HG02571 (cell line): ENCODE data around the gene FOXO6.

Experiments
- ATAC-seq: cut with Tn5 transposase; IDR thresholded peaks from one replicate; pipeline ENCODE4 v1.9.1; 2021; ENCODE audit warnings: mild to moderate bottlenecking, moderate library complexity; ENCODE audit not compliant: unreplicated experiment

The FOXO6 gene

DNA sequence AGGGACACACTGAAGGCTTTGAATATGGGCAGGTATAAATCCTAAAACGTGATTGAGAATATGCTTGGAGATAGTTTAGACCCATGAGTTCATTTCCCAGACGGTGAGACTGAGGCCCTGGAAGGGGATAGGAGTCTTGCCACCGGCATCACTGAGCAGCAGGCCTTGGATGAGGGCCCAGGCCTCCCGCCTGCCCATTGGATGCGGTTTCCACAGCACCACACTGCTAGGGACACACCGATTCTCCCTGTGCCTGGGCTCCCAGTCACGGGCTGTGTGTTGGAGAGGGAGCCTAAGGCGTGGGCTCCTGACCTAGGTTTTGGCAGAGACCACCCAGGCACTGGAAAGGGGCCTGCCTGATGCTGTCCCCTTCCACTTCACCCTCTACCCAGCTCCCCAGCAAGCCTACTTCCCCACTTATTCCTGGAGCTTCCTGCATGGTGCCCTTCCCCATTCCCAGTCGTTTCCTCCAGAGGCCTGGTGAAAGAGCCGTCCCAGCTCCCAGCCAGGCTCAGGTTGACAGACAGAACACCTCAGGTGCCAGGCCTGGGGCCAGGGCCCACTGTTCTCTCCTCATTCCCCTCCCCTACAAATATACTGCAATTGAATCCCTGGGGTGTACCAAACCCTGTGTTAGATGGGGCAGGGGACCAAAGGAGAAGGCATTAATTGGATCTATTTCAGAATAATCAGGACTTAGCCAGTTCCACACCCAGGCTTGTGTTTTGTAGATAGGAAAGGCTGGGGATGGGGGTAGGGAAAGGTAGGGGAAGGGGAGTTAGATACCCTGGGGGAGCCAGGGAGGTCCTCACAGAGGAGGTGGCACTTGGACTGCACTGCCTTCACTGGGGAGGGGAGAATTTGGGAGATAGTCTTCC is 3.4 kb downstream of the FOXO6 start:
- ATAC-seq: no peak

DNA sequence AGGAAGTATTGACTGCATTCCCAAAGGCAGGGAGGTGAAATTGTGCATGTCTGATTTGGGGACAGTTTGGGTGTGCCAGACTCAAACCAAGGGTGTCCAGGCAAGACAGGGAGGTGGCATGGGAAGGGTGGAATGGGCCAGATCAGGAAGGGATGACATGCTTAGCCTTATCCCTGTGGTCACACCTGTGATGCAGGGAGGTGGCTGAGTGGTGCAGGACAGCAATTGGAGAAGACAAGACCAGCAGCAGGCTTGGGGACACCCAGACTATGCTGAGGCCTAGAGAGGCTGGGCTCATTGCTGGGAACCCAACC is 4.0 kb downstream of the FOXO6 start:
- no peak for ATAC-seq

DNA sequence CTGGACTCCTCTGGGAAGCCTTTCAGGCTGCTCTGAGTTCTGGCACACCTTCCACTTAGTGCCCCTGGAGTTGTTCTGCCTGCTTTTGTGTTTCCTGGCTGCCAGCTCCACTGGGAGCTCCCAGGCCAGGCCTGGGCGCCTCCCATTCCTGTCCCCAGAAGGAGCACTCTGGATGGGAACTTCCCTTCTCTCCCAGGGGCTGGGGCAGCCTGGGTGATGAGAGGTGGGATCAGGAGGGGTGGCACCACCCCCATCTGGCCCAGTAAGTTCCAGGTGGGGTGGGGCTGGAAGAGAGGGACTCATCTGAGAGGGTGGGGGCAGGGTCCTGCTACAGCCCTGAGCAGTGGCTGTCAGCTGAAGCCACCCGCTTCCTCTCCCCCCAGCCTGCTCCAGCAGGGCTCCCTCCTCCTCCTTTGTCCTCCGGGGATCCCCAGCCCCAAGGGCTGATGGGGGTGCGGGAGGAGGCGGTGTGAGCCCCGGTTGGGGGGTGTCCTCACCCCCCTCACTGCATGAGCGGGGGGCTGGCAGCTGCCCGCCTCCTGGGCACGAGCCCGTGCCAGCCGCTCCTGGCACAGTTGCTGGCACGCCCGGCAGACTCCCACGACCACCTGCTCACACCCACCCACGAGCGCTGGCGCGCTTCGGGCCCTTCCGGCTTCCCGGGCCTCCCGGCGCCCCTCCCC is 4.7 kb downstream of the FOXO6 start:
- ATAC-seq: no peak

DNA sequence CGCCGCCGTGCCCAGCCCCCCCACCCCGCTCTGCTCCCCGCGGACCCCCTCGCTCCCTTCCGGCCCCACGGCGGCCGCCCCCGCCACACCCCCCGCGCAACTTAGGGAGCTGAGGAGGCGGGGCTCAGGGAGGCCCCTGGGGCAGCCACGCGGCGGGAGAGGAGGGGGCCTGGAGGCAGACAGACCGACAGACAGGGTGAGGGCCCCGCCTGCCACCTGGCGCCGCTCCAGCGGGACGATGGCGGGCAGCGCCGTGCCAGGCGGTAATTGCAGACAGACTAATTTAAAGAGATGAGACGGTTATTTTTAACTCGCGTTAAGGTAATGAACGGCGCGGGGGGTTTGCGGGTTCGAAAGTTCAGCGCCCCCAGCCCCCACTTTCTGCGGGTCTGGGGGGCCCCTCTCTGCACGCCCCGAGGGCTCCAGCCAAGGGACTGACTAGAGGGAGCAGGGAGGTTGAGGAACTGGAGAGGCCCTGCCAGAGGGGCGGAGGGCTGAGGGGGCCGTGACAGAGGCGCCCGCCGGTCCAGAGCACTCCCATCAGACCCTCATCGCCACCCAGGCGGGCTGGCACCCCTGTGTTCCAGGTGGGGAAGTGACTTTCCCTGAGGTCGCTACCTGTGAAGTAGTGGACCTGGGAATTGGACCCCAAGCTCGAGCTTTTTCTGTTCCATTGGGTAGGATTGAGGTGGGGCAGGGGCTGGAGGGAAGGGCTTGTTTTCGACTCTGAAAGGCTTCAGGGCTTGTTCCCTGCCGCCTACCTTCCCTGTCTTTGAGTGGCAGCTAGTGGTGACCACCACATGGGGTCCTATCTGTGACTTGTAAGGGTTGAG is 5.4 kb downstream of the FOXO6 start:
- no peak for ATAC-seq

DNA sequence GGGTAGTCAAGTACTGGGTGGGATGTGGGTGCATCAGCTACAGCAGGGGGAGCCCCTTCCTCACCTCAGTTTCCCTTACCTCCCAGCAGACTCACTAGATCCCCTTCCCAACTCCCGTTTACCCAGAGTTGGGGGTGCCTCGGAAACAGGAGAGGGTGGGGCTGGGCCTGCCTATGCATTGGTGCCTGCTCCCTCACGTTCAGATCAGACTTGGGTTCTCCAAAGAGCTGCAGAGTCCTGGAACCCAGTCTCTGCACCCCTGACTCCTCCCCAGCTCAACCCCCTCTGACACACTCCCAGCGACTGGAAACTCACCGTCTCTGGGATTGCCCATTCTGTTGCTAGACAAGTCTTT is 6.0 kb downstream of the FOXO6 start:
- no peak for ATAC-seq

DNA sequence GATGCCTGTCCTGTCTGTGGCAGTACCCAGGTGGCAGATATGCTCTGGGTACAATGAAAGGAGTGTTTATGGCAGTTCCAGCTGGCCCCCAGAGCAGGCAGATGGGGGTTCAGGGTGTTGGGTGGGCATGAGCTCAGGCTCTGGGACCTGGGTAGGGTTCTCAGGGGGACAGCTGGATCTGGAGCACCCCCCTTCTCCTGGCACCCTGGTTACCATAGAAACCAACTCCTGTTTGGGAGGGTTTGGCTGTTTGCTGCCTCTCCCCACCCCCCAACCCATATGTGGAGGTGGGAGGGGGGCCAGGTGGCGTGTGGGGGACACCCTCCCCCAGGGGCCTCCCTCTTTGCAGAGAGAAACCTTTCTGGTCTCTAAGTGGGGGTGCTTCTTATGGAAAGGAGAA is 7.1 kb downstream of the FOXO6 start:
- ATAC-seq: no peak

DNA sequence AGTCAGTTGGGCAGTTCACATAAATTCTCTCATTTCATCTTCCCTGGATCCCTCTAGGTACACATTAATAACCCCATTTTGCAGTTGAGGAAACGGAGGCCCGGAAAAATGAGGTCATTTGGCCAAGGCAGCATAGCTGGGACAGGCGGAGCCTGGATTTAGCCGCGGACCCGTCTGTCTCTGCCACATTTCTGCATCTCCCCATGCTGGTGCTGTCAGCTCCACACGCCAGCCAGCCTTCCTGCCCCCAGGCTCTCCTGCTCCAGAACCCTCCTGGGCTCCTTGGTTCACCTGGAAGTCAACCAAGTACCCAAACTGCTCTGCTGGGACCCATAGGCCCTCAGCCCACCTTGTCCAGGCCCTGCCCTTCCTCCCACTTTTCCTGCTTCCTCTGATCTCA is 7.6 kb downstream of the FOXO6 start:
- ATAC-seq: no peak

DNA sequence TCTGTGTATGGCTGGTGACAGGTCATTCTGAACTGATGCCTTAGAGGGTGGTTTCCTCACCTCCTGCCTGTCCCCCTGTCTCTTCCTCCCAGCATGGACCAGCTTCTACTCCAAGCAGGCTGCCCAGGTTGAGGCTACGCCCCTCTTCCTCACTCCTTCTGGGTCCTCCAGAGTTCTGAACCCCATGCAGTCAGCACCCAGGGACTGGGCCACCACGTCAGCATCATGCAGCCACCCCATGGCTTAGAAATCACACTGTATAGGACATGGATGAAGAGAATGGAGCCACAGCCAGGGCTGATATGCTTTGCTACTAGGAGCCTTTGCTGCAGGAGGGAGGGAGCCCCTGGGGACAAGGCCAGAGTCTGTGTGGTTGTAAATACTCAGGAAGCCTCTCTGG is 8.3 kb downstream of the FOXO6 start:
- ATAC-seq: no peak

DNA sequence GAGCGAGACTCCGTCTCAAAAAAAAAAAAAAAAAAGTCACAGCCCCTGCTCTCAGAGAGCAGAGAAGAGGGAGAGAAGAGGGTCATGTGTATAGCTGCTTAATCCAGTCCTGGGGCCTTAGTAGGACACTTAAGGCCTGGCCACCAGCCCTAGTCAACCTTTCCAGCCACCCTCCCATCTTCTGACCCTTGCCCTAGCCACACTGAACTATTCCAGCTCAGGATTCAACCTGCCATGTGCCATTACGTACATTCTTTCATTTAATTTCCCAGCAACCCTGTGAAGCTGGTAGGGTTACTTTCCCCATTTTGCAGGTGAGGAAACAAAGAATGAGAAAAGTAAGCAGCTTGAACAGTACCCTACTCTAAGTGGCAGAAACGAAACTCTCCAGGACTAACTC is 9.0 kb downstream of the FOXO6 start:
- ATAC-seq: no peak

DNA sequence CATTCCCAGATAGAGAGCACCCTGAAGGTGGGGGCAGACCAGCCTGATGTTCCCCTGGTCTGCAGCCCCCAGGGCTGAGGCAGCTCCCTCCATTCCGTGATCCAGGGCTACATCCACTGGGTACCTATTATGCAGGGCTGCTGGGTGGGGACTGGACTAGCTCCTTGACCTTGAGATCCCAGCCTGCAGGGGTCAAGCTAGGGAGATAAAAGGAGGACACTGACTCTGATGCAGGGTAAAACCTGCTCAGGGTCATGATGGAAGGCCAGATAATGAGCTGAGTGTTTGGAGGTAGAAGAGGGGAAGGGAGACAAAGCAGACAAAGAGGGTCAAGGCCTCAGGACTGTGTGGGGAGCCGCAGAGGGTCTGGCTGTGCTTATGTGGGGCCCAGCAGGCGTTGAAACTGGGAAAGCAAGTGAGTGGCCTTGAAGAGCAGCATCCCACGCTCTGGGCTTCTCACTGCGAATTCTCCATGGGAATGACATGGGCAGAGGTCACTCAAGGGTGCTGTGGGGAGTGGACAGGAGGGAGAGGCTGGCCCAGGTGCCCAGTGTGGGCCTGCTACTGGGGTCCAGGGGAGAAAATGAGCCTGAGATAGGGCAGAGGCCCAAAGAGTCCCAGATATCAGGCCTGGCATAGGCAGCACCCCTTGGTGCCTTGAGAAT is 9.7 kb downstream of the FOXO6 start:
- ATAC-seq: no peak

DNA sequence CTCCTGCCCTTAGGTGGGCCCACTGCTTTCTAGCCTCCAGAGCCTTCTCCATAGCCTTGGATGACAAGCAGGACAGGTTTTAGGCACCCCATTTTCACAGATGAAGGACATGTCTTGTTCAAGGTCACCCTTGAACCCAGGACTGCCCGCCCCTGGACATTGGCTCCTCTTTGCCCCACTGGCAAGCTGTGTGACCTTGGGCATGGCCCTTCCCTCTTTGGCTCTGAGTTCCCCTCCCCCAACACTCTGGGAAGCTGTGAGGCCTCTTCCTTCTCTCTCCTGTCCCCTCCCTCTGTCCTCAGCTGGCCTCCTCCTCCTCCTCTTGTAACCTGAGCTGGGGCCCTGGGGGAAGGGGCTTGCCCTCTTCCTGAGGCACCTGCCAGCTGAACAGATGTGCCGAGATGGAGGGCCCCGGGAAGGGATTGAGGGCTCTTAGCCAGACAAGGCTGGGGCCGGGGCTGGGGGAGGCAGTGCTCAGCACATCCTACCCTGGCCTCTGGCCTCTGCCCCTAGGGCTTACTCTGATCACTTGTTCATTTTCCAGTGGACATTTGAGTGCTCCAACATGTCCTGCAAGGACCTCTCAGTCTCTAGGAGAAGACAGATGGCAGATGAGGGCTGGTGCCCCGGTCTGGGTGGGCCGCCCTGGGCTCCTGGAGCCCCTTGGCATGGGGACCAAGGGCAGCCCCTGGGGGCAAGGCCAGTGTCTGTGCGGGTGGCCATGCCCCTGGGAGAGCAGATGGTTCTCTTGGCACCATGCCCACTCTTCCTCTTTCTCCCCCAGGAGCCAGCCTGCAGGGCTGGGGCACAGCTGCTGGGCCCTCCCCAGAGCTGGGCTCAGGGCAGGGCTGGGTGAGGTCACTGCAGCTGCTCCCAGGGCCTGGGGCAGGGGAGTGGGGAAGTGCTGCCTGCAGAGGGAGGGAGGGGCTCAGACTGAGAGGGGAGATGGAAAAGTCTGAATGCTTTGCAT is 10.7 kb downstream of the FOXO6 start:
- no peak for ATAC-seq

DNA sequence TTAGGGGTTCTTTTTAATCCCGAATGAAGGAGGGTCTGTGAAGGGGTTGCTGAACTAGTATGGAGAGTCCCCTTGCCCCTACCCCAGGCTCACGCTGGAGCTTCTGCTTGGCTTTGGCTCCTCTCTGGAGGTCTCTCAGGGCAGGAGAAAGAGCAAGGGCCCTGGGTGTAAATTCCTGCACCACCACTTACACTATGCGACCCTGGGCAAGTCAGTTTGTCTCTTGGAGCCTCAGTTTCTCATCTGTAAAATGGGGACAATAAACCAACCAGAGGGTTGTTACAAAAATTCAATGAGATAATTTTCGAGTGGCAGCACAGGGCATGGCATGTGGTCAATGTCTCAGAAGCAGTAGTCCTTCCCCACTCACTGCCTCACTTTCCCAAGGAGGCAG is 11.4 kb downstream of the FOXO6 start:
- ATAC-seq: no peak

DNA sequence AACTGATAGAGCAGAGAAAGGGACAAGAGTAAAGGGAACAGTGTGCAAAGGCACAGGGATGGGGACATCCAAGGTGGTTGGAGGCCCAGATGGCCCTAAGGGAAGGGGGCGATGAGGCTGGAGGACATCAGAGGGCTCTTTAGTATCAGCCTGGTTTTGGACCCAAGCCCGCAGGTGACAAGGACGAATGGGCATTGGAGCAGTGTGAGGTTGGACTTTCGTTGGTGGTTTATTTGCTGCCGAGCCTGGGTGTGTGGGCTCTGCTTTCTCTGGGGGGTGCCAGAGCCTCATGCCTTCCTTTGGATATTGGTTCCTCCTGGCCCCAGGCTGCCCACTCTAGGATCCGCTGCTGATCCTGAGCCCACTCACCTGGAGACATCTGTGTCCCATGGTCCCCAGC is 12.1 kb downstream of the FOXO6 start:
- no peak for ATAC-seq

DNA sequence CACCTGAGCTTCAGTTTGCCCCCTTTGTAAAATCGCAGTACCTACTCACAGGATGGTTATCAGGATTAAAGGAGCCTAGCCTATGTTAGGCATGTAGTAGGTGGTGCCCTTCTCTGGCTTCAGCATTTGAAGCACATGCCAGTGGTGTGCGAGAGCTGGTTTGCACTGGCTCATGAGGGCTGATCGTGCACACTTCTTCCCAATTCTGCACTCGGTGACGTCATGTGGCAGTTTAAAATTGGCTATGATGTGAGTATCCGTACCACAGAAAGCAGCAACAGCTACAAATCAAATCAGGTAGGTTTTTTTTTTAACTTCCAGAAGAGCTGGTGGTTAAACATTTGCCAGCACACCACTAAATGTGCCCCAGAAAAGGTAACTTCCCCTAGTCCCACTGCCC is 13.5 kb downstream of the FOXO6 start:
- ATAC-seq: no peak

DNA sequence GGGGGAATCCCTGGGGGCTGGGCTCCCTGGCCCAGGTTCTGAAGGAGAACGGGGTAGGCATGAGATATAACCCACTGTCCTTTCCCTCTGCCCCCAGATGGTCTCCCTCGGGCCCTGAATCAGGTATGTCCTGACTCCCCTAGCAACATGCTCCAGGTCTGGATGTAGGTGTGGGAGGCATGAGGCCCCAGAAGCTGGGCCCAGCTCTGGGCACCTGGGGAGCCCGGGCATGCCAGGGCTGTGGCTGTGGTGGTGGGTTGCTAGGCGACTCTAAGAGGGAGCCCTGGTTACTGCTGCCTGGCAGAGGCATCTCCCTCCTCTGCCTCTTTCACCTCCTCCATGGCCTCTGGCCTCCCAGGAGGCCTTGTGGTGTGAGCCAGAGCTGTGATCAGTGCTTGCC is 16.2 kb downstream of the FOXO6 start:
- no peak for ATAC-seq

DNA sequence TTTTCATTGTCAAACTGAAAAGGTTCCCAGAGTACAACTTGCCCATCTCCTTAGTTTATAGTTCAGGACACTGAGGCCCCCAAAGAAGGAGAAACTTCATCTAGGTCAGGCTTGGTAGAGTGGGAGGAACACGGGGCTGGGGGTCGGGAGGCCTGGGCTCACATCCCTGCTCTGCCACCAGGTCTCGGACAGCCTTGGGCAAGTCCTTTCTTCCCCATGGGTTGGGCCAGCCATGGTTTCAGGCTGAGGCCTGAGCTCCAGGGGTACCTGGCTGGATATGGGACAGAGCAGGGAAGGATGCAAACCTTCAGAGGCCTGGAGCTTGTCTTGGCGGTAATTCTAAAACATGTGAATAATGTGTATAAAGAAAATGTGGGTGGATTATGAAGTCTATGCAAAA is 17.0 kb downstream of the FOXO6 start:
- no peak for ATAC-seq

DNA sequence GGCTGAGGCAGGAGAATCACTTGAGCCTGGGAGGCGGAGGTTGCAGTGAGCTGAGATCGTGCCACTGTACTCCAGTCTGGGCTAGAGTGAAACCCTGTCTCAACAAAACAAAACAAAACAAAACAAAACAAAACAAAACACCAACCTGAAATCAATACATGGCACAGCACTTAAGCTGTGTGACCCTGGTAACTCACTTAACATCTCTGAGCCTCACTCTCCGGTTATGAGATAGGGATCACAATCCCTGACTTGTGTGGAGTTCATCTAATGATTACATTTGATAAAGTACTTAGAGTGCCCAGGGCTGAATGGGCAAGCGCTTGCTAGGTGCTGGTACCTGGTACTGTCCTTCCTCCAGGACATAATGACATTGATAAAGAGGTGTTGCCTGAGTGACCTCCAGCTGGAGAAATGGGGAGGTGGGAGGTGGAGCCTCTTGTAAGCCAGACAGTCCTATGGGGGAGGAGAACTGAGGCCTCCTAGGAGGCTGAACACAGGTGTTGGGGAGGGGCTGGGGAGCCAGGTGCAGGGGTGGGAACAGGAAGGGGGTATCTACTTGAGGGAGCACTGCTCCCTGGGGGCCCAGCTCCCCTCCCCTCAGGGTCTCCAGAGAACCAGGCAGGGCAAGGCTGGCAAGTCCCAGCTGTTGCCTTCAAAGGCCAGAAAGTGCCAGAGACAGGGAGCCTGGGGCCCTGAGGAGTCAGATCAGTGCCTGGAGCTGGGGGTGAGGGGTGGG is 17.9 kb downstream of the FOXO6 start:
- ATAC-seq: no peak

DNA sequence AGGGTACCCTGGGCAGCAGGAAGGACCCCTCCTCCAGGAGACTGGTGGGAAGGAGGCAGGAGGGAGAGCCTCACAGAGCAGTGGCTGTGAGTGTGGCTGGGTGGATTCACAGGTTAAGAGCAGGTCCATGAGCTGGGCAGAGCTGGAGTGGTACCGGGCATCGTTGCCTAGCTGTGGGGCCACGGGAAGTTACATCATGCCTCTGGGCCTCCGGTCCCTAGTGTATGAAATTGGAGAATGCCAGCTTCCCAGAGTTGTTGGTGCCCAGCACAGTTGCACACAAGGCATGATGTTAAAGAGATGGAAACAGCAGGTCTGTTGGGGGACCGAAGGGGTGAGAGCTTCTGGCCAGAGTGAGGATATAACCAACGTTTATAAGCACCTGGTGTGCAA is 18.5 kb downstream of the FOXO6 start:
- ATAC-seq: no peak

DNA sequence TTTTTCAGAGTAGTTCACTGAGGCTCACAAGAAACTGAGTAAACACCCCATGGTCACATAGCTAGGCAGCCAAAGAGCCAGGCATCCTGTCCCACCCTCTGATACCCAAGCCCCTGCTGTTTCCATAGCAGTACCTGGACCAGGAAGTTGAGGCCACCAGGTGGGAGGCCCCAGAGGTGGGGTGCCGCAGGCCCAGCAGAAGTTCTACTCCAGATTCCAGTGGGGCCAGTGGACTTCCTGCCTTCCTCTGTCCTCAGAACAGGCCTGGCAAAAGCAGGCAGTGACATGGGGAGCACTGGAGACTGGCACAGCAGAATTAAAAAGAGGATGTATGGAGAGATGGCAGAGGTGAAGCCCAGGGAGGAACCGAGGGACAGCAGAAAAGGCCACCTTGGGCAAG is 19.0 kb downstream of the FOXO6 start:
- no peak for ATAC-seq
